Astrocyte (in vitro differentiated cells and primary cell): Measurements from ENCODE around the gene TRPM3.

Experiments
- EZH2 ChIP-seq: IDR thresholded peaks from 2 replicates; pipeline ENCODE4 v1.6.1; 2012; ENCODE audit warnings: mild to moderate bottlenecking, low read length, inconsistent platforms; ENCODE audit not compliant: insufficient read depth
- TF ChIP-seq, protein P1 (sequence below): IDR thresholded peaks from 2 replicates; pipeline ENCODE4 v1.5.1; 2011; ENCODE audit warnings: low read depth, mild to moderate bottlenecking, inconsistent platforms, low read length, moderate library complexity; ENCODE audit not compliant: insufficient read depth

GRCh38 chr9:71128796-71129195 is 7.4 kb upstream of the TRPM3 start:
- TF ChIP-seq, protein P1, sequence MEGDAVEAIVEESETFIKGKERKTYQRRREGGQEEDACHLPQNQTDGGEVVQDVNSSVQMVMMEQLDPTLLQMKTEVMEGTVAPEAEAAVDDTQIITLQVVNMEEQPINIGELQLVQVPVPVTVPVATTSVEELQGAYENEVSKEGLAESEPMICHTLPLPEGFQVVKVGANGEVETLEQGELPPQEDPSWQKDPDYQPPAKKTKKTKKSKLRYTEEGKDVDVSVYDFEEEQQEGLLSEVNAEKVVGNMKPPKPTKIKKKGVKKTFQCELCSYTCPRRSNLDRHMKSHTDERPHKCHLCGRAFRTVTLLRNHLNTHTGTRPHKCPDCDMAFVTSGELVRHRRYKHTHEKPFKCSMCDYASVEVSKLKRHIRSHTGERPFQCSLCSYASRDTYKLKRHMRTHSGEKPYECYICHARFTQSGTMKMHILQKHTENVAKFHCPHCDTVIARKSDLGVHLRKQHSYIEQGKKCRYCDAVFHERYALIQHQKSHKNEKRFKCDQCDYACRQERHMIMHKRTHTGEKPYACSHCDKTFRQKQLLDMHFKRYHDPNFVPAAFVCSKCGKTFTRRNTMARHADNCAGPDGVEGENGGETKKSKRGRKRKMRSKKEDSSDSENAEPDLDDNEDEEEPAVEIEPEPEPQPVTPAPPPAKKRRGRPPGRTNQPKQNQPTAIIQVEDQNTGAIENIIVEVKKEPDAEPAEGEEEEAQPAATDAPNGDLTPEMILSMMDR = no peak
- TF ChIP-seq EZH2 = no peak
